Neural crest cell (in vitro differentiated cells): ENCODE data around the gene PZP. TPM values are rescaled to one million over a fixed set of nuclear protein-coding genes. Genes with fewer than 3 reads are reported as not detected.

Experiments
- DNase-seq: peaks from one replicate; pipeline ENCODE4 v3.0.0; 2021; ENCODE audit warnings: low read depth, mixed read lengths, low spot score
- H3K27ac Mint-ChIP-seq: one replicate; pipeline ENCODE4 v1.8.0; 2021; ENCODE audit warnings: mild to moderate bottlenecking, mixed read lengths; ENCODE audit not compliant: unreplicated experiment
- H3K27me3 Mint-ChIP-seq: 2 replicates; pipeline ENCODE4 v1.8.0; 2021; ENCODE audit warnings: low read depth, mild to moderate bottlenecking, mixed read lengths
- H3K36me3 Mint-ChIP-seq: 2 replicates; pipeline ENCODE4 v1.8.0; 2021; ENCODE audit warnings: low read depth, mild to moderate bottlenecking, mixed read lengths
- H3K4me1 Mint-ChIP-seq: 2 replicates; pipeline ENCODE4 v1.8.0; 2021; ENCODE audit warnings: mixed read lengths
- H3K4me3 Mint-ChIP-seq: one replicate; pipeline ENCODE4 v1.8.0; 2021; ENCODE audit warnings: mild to moderate bottlenecking, mixed read lengths
- H3K9me3 Mint-ChIP-seq: 2 replicates; pipeline ENCODE4 v1.8.0; 2021; ENCODE audit warnings: mixed read lengths
- total RNA-seq: library from RNA; stranded (reverse); gene quantifications from 2 replicates; pipeline ENCODE4 v1.2.1, GENCODE V29; 2021
- TF ChIP-seq, protein P1 (sequence below): fragments of 200-600 bp; sonication (generic); conservative IDR thresholded peaks from 2 replicates; pipeline ENCODE4 v1.5.0; 2021; ENCODE audit warnings: antibody characterized with exemption, mild to moderate bottlenecking

PZP gene
- total RNA-seq, 1 donor from 2014 or later: not detected

GRCh38 chr12:9111525-9111924 is 96.7 kb downstream of the PZP start:
- Mint-ChIP-seq H3K4me1 (peaks cover 24% of the 10 kb centered on the region), H3K4me3 (no peak overlapping the region), H3K36me3 (peaks cover 14% of the 10 kb centered on the region), H3K27ac (no peak overlapping the region), H3K9me3 (no peaks in the 10 kb centered on the region), H3K27me3 (no peaks in the 10 kb centered on the region)
- DNase-seq: no peak
- TF ChIP-seq, protein P1, sequence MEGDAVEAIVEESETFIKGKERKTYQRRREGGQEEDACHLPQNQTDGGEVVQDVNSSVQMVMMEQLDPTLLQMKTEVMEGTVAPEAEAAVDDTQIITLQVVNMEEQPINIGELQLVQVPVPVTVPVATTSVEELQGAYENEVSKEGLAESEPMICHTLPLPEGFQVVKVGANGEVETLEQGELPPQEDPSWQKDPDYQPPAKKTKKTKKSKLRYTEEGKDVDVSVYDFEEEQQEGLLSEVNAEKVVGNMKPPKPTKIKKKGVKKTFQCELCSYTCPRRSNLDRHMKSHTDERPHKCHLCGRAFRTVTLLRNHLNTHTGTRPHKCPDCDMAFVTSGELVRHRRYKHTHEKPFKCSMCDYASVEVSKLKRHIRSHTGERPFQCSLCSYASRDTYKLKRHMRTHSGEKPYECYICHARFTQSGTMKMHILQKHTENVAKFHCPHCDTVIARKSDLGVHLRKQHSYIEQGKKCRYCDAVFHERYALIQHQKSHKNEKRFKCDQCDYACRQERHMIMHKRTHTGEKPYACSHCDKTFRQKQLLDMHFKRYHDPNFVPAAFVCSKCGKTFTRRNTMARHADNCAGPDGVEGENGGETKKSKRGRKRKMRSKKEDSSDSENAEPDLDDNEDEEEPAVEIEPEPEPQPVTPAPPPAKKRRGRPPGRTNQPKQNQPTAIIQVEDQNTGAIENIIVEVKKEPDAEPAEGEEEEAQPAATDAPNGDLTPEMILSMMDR: no peak

DNA sequence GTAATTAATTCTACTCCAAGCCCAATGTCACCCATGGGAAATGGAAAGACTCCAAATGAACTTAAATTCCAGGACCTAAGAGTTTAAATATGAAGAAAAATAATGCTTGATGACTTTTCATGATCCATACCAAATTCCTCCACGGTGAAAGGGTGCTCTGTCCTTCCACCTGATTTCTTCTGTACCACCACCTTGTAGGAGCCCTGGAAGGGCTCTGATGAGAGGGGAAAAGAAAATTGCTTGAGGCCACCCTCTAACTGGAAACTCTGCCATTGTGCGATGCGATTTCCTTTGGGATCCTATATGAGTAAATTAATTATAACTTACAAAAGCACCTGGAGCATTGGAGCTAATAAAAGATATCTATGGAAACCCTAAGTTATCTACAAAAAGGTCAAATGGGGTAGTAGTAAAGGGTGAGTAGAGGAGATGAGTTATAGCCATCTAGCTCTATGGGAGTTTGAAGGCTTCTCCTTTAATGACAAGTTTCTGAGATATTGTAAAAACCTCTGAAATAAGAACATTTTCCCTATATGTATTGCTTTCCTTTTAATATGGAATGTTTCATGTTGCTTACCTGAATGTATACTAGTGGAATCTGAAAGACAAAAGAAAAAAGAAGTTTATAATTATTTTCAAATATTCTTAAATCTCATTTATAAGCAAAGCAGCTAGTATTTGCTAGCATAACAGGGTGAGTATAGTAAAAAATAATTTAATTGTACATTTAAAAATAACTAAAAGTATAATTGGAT is 98.3 kb downstream of the PZP start:
- peaks cover 14% of the 10 kb centered on the region for H3K36me3 Mint-ChIP-seq
- peaks cover 8% of the 10 kb centered on the region for H3K4me1 Mint-ChIP-seq
- no peak overlapping the region for H3K4me3 Mint-ChIP-seq
- no peak overlapping the region for H3K27ac Mint-ChIP-seq
- H3K27me3 Mint-ChIP-seq: no peaks in the 10 kb centered on the region
- no peaks in the 10 kb centered on the region for H3K9me3 Mint-ChIP-seq
- DNase-seq: no peak
- TF ChIP-seq, protein P1: no peak

- peaks cover 14% of the 10 kb centered on the region for H3K36me3 Mint-ChIP-seq
- no peak for DNase-seq
- H3K27me3 Mint-ChIP-seq: no peaks in the 10 kb centered on the region
- no peak overlapping the region for H3K27ac Mint-ChIP-seq
- peaks cover 6% of the 10 kb centered on the region for H3K4me1 Mint-ChIP-seq
- TF ChIP-seq, protein P1: no peak
- H3K4me3 Mint-ChIP-seq: no peak overlapping the region
- H3K9me3 Mint-ChIP-seq: no peaks in the 10 kb centered on the region
These were observed 99.0 kb downstream of the PZP start for GRCh38 chr12:9109213-9109522.

DNA sequence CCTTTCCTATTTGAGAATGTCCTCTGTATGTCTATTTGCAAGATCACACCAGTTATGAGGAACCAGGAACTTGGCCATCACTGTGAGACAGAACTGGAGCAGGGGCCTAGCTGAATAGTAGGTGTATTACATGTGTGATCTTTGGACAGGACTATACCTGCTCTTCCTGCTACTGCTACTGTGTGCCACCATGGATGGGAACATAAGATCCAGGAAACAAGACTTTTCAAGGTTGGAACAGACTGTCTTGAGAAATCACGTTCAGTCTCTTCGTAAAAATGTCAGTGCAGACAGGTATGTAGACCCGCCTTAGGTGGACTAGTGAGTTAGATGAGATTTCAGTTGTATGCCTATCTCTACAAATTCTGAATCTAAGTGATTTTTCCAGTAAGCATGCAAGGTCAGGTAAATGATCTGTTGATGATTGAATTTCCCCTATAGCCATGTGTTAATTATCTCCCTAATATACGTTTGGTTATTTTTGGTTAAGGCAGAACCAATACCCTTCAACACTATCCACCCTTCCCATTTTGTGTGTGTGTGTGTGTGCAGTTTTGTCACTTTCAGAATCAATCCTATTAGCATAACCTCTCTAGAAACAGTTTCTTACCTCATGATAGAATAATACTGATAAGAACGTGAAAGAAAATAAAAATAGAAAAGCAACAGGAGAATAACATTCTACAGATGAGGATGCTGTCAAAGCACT is 99.5 kb downstream of the PZP start:
- Mint-ChIP-seq H3K27me3 (no peaks in the 10 kb centered on the region), H3K9me3 (no peaks in the 10 kb centered on the region), H3K4me1 (peaks cover 6% of the 10 kb centered on the region), H3K27ac (no peak overlapping the region), H3K36me3 (peaks cover 14% of the 10 kb centered on the region), H3K4me3 (no peak overlapping the region)
- no peak for DNase-seq
- TF ChIP-seq, protein P1: no peak

DNA sequence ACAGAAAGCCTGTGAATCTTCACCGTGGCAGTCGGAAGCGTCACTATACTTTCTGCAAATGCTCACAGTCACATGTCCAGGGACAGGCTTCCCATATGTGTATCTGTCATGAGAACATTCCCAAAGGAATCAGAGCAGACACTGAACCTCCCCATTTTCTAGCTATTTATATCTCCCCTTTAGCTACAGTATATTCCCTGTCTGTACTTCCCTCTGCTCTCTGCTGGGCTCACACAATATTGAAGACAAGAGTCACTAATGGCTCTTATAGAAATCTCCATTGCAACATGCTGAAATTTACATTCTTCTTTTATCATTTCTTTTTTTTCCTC is 100.7 kb downstream of the PZP start:
- Mint-ChIP-seq H3K4me1 (no peaks in the 10 kb centered on the region), H3K9me3 (no peaks in the 10 kb centered on the region), H3K27me3 (no peaks in the 10 kb centered on the region), H3K36me3 (peaks cover 9% of the 10 kb centered on the region), H3K27ac (no peak overlapping the region), H3K4me3 (no peak overlapping the region)
- no peak for DNase-seq
- TF ChIP-seq, protein P1: no peak
